Caco-2 (cell line): Measurements from ENCODE around the gene PLCB4. TPM values are rescaled to one million over a fixed set of nuclear protein-coding genes. Genes with fewer than 3 reads are reported as not detected.

Experiments used
- BruUV-seq: library from RNA; stranded (reverse); fragments of 400-500 nt; replicated peaks from 2 replicates; lab custom pipeline; 2021; lab: Mats Ljungman, UMichigan
- CTCF ChIA-PET: fragments of 300-600 bp; sonication (Branson Sonifier 250); formaldehyde crosslinking; loops from one replicate; lab custom pipeline; 2022; ENCODE audit warnings: antibody characterized with exemption; lab: Charles Lee
- POLR2A ChIA-PET: fragments of 300-600 bp; sonication (Branson Sonifier 250); formaldehyde crosslinking; loops from one replicate; lab custom pipeline; 2022; ENCODE audit warnings: antibody characterized with exemption; lab: Charles Lee
- DNase-seq, 2 experiments: peaks; one replicate each; pipeline versions ENCODE4 v3.0.0 to v3.0.0-alpha.2; 2020 to 2022
- H3K27me3 ChIP-seq: replicated peaks from 2 replicates; pipeline ENCODE4 v1.6.0; 2011; ENCODE audit warnings: low read length; ENCODE audit not compliant: control insufficient read depth, insufficient read depth
- H3K36me3 ChIP-seq: 2 replicates; pipeline ENCODE4 v1.5.1; 2011; ENCODE audit warnings: low read length; ENCODE audit not compliant: control insufficient read depth, insufficient read depth
- H3K4me1 ChIP-seq: fragments of 250-450 bp; sonication (Bioruptor Pico); 2 replicates; pipeline ENCODE4 v1.5.1; 2020; ENCODE audit warnings: mild to moderate bottlenecking
- H3K4me3 ChIP-seq: 2 replicates; pipeline ENCODE4 v1.5.1; 2011; ENCODE audit warnings: low read depth, mild to moderate bottlenecking, control low read depth, low read length
- H3K9me3 ChIP-seq: fragments of 250-450 bp; sonication (Bioruptor Pico); 2 replicates; pipeline ENCODE4 v1.5.1; 2020; ENCODE audit warnings: mild to moderate bottlenecking, moderate library complexity
- H3K27ac Mint-ChIP-seq: one replicate; pipeline ENCODE4 v1.8.0; 2022; ENCODE audit warnings: mixed read lengths; ENCODE audit not compliant: unreplicated experiment
- H3K27me3 Mint-ChIP-seq: one replicate; pipeline ENCODE4 v1.8.0; 2022; ENCODE audit warnings: mixed read lengths; ENCODE audit not compliant: insufficient read depth, unreplicated experiment
- H3K36me3 Mint-ChIP-seq: one replicate; pipeline ENCODE4 v1.8.0; 2022; ENCODE audit warnings: mild to moderate bottlenecking, mixed read lengths; ENCODE audit not compliant: insufficient read depth, unreplicated experiment
- H3K4me1 Mint-ChIP-seq: one replicate; pipeline ENCODE4 v1.8.0; 2022; ENCODE audit warnings: low read depth, mixed read lengths; ENCODE audit not compliant: unreplicated experiment
- H3K4me3 Mint-ChIP-seq: one replicate; pipeline ENCODE4 v1.8.0; 2022; ENCODE audit warnings: mild to moderate bottlenecking, moderate library complexity, mixed read lengths; ENCODE audit not compliant: unreplicated experiment
- H3K9me3 Mint-ChIP-seq: one replicate; pipeline ENCODE4 v1.8.0; 2022; ENCODE audit warnings: mixed read lengths; ENCODE audit not compliant: unreplicated experiment
- CTCF ChIP-seq, 2 experiments: fragments of 200-600 bp in 1 of 2; IDR thresholded peaks; 1 replicate in 1 of 2; 2 replicates in 1 of 2; pipeline versions ENCODE4 v1.5.1 to v1.8.0; 2011 to 2022; ENCODE audit warnings: antibody characterized with exemption in 1 of 2, control low read depth in 1 of 2, inconsistent platforms in 1 of 2, low read depth in 1 of 2, low read length in 1 of 2, mild to moderate bottlenecking in 1 of 2, moderate library complexity in 1 of 2; ENCODE audit not compliant: insufficient read depth in 1 of 2, severe bottlenecking in 1 of 2, unreplicated experiment in 1 of 2
- intact Hi-C: fragments of 100-400 bp; cut with micrococcal nuclease; formaldehyde crosslinking; loops from one replicate; pipeline ENCODE4 v1.10.0; 2022; ENCODE audit not compliant: unreplicated experiment
- total RNA-seq: library from RNA; stranded (reverse); gene quantifications from 2 replicates; pipeline ENCODE4 v1.2.3, GENCODE V29; 2022

The PLCB4 gene
- total RNA-seq, 1 experiment from 2014 or later = 3.0 TPM

- DNase-seq = no peak
- POLR2A ChIA-PET = no interaction called here
- BruUV-seq = no TSS peak
- intact Hi-C loops = no loop called here
- Histone ChIP-seq H3K4me3 (no peak overlapping the region), H3K4me1 (no peaks in the 10 kb centered on the region), H3K27me3 (no peaks in the 10 kb centered on the region), H3K36me3 (no peaks in the 10 kb centered on the region), H3K9me3 (peaks cover 6% of the 10 kb centered on the region)
- H3K27ac Mint-ChIP-seq = no peak overlapping the region
- no peaks in the 10 kb centered on the region for H3K4me1 Mint-ChIP-seq
- H3K4me3 Mint-ChIP-seq = no peak overlapping the region
- no peaks in the 10 kb centered on the region for H3K36me3 Mint-ChIP-seq
- H3K9me3 Mint-ChIP-seq = peaks cover 5% of the 10 kb centered on the region
- CTCF ChIA-PET = no interaction called here
- no peak for TF ChIP-seq CTCF (IDR thresholded peaks at IDR 0.05; ENCODE audit: insufficient read depth in 1 of 2, low read depth in 1 of 2, low read length in 1 of 2, severe bottlenecking in 1 of 2, unreplicated experiment in 1 of 2)
- H3K27me3 Mint-ChIP-seq = no peaks in the 10 kb centered on the region
Observed at GRCh38 chr20:9156529-9157280, 87.8 kb downstream of the PLCB4 start.

GRCh38 chr20:9160331-9160730 is 91.4 kb downstream of the PLCB4 start:
- no TSS peak for BruUV-seq
- no peaks in the 10 kb centered on the region for H3K27me3 ChIP-seq
- Mint-ChIP-seq H3K27ac (no peak overlapping the region), H3K9me3 (no peaks in the 10 kb centered on the region), H3K4me3 (no peak overlapping the region), H3K4me1 (no peaks in the 10 kb centered on the region), H3K36me3 (no peaks in the 10 kb centered on the region), H3K27me3 (peaks cover 2% of the 10 kb centered on the region)
- DNase-seq = no peak
- H3K4me1 ChIP-seq = no peaks in the 10 kb centered on the region
- no peaks in the 10 kb centered on the region for H3K36me3 ChIP-seq
- CTCF ChIA-PET = interaction anchor here (0.7 kb wide), 1 partner anchor 13 kb away, joined by 3 read pairs; no protein-coding TSS in a partner anchor
- no peak overlapping the region for H3K4me3 ChIP-seq
- no peaks in the 10 kb centered on the region for H3K9me3 ChIP-seq
- intact Hi-C loops = no loop called here
- no peak for TF ChIP-seq CTCF (IDR thresholded peaks at IDR 0.05; ENCODE audit: insufficient read depth in 1 of 2, low read depth in 1 of 2, low read length in 1 of 2, severe bottlenecking in 1 of 2, unreplicated experiment in 1 of 2)
- POLR2A ChIA-PET = no interaction called here

GRCh38 chr20:9160757-9161156 is 91.9 kb downstream of the PLCB4 start:
- Histone ChIP-seq H3K4me1 (no peaks in the 10 kb centered on the region), H3K4me3 (no peak overlapping the region), H3K36me3 (no peaks in the 10 kb centered on the region), H3K9me3 (no peaks in the 10 kb centered on the region), H3K27me3 (no peaks in the 10 kb centered on the region)
- H3K27ac Mint-ChIP-seq = no peak overlapping the region
- ChIA-PET POLR2A (no interaction called here), CTCF (interaction anchor here (0.7 kb wide), 1 partner anchor 12 kb away, joined by 3 read pairs; no protein-coding TSS in a partner anchor)
- BruUV-seq = no TSS peak
- no peak for DNase-seq
- H3K4me3 Mint-ChIP-seq = no peak overlapping the region
- TF ChIP-seq CTCF (IDR thresholded peaks at IDR 0.05; ENCODE audit: insufficient read depth in 1 of 2, low read depth in 1 of 2, low read length in 1 of 2, severe bottlenecking in 1 of 2, unreplicated experiment in 1 of 2) = no peak
- H3K27me3 Mint-ChIP-seq = peaks cover 2% of the 10 kb centered on the region
- H3K36me3 Mint-ChIP-seq = no peaks in the 10 kb centered on the region
- intact Hi-C loops = no loop called here
- no peaks in the 10 kb centered on the region for H3K9me3 Mint-ChIP-seq
- H3K4me1 Mint-ChIP-seq = no peaks in the 10 kb centered on the region
